NCI-H748 treated with DMSO at 0.1 percent for 48 hours (cell line): ENCODE results near the gene FAM174B.
"Not testable (repeated sequence)": the region's sequence is repeated elsewhere in the genome, so short reads cannot be mapped to it uniquely, and the experiment has no call there.

ENCODE experiments used
- DNase-seq: peaks from one replicate; lab custom pipeline; 2025; lab: John Stamatoyannopoulos, UW

The FAM174B gene

DNA sequence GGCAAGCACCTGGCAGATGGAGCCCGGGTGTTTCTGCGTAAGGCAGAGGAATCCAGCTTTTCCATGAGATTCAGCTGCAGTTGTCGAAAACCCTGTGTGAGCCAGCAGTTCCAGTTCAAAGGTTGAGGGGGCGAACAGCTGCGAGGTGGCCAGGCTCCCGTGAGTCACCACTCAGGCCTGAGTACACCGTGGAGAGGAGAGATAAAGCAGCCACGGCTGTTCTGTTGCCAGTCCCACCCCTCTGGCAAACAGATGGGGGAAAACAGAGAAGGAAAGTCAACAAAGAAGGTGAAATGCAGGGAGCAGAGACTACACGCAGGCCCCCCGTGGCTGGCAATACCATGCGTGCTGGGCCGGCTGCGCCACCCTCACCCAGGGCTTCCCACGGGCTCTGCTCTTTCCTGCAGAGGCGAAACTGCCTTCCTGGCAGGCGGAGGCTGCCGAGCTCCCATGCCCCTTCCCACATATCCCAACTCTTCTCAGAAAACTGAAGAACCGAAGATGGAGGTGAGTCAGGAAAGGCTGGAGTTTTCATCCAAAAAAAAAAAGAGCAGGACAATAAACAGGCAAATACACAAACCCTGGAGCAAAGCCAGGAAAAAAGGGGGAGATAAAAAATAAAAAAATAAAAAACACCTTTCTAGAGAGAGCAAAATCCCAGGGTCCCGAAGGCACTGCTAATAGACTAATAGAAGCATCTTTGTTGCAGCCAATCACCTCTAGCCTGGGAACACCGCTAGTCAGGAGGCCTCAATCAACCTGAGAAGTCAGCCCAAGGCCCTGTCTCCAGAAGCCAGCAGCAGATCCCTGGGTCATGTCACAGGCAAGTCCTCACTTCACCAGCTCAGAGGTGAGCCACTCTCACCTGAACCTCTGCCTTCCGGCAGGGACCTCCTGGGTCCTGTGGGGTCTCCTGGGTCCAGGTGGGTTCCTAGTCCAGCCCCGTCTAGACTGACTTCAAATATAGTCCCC, 37.7 kb downstream of the FAM174B start:
- peak; percentile 78 for DNase-seq

DNA sequence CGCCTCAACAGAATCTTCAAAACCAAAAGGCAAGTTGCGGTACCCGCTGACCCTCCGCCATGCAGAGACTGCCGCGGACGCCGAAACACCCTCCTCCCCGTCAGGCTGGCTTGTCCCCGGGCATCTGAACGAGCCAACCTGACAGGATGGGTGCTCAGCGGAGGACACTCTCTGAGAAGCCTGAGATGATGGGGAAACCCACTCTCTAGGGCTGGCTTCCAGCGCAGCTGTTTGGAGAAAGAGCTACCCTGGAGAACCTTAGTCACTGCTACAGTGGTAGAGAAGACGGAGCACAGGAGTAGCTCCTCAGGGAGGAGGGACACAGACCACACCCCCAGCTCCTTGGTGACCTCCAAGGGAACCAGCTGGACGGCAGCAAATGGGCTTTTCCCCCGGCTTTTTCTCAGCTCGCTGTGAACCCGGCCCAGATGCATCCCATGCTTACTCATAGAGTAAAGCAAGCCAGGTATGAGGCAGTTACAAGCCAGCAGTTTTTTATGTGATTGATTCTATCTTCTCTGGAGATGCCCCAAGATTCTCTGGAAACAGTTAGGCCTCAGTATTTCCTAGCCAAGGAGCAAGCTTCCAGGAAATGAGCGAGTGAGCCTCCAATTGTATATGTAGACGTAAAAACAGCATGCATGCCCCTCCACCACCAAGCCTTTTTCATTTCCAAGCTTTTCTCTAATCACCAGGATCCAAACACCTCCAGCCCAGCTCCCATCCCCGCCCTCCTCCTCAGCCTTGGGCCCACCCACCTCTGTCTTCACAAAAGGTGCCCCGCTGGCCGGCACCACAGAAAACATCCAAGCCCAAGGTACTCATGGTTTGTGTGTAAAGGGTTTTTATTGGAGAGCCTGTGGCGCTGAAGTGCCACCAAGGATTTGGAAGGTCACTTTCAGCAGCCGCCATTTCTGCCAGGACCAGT, 38.7 kb downstream of the FAM174B start:
- DNase-seq, result peak; percentile 55

DNA sequence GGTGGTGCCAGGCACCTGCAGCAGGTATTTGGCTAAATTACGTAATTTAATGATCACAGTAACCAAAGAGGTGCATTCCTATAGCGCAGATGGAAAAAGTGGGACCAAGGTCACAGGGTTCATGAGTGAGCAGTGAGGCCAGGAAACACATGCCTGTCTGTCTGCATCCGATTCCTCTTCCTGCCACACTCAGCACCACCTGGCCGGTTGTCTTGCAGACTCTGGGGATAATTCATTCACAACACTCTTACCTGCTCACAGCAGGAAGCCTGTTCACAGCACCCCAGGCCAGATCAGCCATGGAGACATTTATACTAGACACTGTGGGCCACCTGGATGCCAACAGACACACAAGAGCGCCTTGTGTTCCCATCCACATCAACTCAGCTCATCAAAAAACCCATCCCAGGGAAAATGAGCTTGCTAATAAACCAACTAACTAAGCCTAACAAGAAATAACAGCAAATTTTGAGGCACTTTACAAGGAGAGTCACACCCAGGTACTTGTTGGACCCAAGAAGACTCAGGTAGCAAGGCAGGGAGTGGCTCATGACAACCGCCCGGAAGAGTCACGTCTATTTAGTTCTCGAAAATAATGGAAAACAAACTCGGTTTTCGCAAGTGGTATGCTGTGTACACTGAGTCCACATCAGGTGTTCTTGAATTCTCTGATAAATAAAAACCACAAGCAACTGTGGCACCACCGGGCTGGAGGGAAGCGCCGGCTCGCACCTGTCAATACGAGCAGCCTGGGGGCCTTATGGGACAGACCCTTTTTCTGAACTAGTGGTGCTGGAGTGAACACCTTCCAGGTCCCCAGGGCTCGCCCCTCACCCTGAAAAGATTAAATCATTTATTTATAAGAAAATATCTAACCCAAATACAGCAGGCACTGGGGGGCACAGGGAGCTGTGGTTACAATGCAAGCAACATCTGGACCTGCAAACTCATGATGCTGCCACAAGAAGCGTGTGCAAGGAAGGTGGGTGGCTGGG, 40.5 kb downstream of the FAM174B start:
- DNase-seq, result no peak

DNA sequence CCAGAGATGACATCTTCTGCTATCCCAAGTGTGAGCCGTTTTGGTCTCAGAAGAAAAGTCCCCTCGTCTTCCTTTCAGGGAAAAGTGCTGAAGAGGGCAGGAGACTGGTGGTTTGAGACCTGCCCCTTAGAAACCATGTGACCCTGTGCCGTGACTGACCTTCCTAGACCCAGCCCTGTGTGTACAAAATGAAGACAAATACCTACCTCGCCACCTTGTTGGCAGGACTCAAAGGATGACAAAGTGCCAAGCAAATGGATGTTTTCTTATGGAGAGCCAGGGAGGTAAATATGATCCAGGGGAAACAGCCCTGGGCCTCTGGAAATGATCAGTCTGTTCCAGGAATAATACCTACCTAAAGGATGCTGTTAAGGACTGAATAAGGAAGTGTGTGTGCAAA, 41.3 kb downstream of the FAM174B start:
- no peak for DNase-seq

DNA sequence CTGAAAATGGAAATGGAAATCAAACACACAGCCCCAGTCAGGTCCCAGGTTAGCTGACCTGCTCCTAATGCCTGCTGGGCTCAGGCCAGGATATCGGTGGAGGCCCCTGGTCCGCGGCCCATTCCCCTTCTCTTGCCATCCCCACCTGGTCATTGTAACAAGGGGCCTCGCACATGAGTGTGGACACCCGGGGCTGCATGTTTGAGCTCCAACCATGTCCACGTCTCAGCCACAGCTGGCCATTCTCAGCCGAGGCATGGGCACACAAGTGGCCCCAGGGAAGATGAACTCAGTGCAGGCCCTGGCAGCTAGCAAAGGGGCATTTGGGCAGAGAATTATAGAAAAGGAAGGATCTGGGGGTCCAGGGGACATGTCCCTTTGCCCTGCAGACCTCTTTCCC, 41.7 kb downstream of the FAM174B start:
- DNase-seq, result no peak

DNA sequence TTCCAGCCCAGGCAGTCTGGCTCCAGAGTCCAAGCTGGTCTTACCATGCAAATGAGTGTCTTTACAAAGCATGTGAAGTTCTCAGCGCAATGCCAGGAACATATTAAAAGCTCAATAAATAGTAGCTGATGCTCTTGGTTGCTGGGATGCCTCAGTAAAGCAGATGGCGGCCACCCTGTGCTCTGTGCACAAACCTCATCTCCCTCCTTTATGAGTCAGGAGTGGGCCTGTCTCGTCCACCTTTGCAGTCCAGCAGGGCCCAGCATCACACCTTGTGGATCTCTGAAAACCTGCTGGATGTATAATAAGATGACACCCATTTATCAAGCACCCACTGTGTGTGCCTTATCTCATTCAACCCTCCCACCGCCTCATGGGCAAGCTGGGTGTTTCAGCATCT, 42.7 kb downstream of the FAM174B start:
- DNase-seq, result no peak

DNA sequence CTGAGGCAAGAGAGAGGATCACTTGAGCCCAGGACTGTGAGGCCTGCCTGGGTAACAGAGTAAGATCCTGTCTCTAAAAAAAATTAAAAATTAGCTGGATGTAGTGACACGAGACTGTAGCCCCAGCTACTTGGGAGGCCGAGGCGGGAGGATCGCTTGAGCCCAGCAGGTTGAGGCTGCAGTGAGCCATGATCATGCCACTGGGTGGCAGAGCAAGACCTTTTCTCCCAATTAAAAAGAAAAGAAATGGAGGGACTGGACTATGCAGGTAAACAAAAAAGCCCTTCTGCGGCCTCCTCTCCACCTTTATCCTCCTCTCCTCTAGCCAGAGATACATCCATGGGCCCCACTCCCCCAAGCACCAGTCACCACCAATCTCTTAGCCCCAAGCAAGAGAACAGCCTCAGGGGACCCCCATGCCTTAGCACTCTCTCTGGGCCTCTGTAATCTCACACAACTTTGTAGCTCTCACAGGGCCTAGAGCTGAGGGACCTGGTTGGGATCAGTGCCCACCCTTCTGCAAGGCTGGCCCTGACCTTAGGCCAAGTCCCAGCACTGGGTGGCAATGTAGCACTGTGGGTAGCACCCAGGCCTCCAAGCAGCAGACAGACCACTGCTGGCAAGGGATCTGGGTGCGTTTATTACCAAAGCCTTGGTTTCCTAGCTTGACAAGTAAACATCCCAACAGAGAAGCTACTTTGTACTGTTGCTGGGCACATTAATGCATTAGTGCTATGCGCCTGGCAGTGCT, 43.4 kb downstream of the FAM174B start:
- no peak for DNase-seq

DNA sequence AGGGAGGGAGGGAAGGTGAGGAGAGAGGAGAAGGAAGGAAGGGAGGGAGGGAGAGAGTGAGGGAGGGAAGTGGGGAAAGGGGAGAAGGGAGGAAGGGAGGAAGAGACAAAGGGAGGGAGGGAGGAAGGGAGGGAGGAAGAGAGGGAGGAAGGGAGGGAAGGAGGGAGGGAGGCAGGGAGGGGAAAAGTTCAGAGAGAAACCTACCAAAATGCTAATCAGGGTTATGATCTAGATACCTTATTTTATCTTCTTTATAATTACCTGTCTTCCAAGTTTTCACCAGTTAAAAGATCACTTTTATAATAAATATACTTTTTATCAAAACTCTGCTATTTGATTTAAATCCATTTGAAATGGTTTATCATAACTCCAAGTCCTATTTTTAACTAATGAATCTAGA, 44.4 kb downstream of the FAM174B start:
- no peak for DNase-seq

DNA sequence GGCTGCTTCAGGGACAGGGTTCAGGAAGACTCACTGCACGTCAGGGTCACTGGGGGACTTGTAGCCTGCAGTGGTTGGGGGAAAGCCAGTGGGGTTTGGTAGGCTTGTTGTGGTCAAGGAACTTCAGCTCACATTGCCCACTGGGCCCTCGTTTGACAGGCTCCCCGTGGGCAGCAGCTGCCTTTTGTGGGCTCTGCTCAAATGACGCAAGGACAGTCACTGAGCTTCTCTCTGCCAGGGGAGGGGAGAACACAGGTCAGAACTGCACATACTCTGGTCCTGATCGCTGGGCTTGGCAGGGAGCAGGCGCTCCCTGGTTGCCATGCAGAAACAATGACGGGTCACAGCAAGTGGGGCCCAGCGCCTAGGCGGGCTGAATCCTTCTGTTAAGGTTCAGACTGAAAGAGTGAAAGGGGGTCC, 45.5 kb downstream of the FAM174B start:
- no peak for DNase-seq

DNA sequence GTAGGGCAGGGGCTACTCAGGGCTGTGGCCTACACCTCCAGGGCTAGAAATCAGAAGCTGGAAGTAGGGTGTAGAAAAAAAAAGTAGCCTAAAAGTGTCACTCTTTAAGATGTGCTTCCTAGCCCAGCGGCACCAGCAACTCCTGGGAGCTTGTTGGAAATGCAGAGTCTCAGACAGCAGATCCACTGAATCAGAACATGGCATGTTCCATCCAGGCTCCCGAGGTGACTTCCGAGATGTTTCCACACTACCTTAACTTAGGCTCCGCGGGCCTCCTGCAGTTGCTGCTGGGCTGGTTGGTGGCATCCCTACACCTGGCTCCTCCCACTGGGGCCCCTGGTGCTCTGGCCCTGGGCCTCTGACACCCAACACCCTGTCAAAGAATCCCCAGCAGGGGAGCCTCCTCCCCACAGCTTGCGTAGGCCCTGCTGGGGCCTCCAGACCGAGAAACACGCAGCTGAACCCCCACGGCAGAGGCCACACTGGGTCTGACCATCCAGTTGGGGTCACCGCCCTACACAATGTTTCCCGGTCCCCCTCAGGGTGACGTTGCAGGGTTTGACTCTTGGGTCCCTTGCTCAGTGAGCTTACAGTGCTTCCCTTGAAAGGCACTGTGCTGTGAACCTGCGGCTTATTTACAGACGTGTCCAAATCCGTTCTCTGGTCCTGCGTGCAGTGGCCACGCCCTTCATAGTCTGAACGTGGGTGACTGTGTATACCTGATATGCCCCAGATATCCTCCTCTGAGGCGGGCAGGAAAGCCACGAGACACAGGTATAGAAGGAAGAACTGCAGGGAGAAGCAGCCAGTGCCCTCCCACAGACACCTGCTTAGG, 46.5 kb downstream of the FAM174B start:
- no peak for DNase-seq

DNA sequence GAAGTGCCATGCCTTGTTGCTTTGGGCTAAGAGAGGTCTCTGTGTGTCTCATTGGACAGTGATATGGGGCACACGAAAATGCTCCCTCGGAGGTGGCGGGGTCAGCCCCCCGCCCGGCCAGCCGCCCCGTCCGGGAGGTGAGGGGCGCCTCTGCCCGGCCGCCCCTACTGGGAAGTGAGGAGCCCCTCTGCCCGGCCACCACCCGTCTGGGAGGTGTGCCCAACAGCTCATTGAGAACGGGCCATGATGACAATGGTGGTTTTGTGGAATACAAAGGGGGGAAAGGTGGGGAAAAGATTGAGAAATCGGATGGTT, 48.8 kb downstream of the FAM174B start:
- not testable (repeated sequence) for DNase-seq

DNA sequence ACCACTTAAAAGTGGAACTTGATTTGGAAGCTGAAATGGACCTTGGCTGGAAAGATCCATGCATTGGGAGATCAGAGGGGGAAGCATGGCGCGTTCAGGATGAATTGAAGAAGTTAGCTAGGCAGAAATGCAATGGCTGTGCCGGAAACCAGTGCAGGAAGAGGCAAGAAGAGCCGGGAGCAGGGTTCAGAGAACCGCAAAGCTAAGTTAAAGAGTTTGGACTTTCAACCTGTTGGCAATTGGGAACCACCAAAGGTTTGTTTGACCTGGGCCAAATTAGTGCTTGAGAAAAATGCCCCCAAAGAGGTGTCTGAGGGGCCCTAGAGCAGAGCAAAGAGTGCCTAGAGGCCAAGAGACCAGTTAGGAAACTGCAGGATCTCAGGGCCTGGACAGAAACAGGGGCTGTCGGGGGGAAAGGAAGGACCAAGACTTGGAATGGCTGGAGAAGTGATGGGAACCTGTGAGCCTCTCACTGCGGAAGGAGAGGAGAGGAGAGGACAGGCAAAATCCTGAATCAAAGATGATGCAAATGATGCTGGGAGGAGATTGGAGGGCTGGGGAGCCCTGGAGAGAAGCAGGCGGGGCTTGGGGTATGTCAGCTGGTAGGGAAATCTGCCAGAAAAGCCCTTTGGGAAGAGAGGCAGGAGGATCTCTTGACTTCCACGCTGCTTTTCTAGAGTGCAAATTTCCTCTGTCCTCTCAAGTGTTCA, 49.3 kb downstream of the FAM174B start:
- no peak for DNase-seq

DNA sequence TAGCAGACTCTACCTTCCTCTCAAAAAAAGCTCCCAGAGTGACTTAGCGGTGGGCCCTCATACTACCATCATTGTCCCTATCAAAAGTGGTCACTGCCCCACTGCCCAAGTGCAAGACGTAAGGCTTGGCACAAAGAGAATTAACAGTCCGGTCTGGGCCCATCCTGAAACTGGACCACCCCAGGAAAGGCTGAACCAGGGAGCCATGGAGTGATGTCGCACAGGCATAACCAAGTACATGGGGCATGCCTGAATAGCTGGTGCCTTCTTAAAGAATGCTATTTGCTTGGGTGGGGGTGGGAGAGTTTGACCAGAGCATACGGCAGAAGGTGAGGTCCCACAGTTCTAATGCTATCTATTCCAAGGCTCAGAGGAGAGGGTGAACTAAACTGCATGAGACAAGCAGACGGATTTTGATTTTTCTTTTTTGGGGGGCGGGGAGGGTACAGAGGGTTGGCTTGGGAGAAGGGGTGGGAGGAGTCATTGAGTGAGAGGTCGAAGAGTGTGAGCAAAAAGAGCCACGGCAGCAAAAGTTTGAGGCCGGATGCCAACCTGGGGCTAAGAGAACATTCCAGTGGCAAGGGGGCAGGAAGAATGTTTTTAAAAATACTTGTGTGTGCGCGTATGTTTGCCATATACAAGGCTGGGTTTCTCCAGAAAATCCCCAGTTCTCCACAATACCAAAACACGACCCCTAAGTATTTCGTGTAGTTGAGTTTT, 50.2 kb downstream of the FAM174B start:
- no peak for DNase-seq

DNA sequence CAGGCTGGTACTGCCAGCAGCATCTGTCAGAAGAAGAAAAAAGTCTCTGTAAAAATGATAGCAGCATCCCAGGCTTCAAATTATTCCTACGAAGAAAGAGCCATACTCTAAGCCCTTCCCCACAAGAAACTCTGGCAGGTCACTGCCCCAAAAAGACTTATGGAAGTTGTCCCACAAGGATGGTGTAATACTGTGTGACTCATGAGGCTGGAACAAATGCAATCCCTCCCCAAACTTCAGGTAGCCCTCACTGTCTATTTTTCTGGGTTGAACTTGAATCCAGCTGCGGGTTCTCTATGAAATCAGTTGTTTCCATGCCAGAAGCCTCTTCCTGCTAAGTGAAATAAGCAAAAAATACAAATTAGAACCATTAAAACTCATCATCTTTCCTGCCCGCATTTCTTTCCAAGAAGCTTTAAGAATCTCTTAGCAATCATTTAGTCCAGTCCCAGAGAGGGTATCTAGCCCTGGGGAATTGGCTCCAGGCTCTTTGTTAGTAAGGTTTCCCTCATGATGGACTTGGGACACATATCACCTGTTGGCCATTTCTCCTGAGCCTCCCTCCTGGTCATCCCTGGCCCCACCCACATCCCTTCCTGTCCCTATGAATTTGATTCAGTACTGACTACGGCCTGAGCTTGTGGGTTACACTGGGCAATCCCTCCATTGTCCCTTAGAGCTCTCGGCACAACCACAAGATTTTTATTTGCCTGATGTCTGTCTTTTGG, 51.7 kb downstream of the FAM174B start:
- DNase-seq, result no peak

DNA sequence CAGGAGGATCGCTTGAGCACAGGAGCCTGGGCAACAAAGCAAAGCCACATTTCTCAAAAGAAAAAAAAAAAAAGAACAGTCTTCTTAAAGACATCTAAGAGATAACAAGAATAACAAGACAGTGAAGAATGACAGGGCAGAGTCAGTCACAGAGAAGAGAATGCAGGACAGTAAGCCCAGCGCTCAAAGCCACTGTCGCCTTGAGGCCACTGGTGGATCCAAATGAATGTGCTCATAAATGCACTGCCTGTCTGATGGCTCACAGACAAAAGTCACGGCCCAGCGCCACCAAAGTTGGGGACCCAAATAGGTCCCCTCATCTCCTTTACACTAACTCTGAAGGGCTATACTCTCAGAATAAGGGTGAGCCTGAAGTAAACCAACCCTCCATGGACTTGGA, 52.3 kb downstream of the FAM174B start:
- no peak for DNase-seq

DNA sequence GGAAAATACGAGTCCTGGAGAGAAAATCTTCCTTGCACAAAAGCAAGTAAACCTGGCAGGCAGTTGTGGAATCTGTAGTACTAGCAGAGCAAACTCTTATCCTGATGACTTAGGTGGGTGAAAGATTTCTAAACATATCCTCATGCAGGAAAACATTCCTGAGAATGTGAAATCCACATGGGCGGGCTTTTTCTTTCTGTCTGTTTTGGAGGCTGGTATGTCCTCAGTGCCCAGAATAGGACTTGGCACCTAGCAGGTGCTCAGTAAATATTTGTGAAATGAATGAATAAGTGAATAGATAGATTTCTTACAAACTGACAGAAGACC, 53.3 kb downstream of the FAM174B start:
- no peak for DNase-seq

DNA sequence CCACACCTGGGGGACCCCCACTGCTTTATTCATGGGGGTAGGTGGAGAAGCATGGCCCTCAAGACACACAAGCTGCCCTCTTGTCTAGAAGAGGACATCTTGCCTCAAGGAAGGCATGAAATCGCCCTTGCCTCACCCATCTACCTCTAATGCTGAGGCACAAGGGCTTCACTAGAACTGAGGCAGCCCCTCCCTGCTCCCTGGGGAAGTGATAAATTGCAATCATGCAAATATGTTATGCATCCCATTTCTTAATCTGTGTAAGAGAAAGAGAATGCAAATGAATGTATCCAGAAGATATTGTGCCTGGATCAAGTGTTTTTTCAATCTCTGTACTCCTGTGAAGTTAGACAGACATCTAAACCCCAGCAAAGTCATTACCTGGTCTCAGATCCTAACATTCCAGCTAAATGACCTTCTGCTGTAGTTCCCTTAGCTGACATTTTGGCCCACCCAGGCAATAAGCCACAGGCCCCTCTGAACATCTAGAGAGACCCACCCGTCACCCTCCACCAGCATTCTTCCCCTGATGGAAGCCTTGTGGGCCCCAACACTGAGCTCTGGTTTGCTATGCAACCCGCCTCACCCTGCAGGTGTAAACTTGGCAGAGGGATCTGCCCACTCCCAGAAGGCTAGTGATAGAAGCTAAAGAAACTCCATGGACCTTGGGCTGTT, 53.8 kb downstream of the FAM174B start:
- DNase-seq, result no peak

DNA sequence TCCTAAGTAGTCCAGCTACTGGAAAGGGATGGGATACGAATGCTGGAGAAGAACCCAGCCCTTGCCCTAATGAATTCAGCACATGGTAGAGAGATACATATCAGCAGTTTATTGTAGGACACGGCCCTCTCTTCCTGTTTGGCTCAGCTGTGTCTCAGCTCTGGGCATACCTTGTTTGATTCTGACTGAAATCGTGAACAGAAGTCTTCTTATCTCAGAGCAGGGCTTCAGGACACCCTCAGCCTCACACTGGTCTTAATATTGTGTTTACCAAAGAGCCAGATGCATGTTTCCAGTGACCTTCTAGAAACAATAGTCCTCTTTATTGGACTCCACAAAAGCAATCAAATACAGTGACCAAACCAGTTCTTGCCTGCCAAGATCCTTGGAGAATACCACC, 54.7 kb downstream of the FAM174B start:
- DNase-seq, result no peak
